Inflammatory macrophage treated with lipopolysaccharide for 1 hour (primary cell): Measurements from ENCODE around the gene FAM107B.
"Not testable (repeated sequence)": the region's sequence is repeated elsewhere in the genome, so short reads cannot be mapped to it uniquely, and the experiment has no call there.

Source experiments
- DNase-seq, 2 donors: peaks; one replicate each; pipeline ENCODE4 v3.0.0-alpha.2; 2020 to 2022

The FAM107B gene

GRCh38 chr10:14774797-14775196, at the start of gene FAM107B:
TSS of gene FAM107B (minus strand) at chr10:14774897. CDS start at chr10:14774663, 234 bp downstream.
- no peak for DNase-seq

GRCh38 chr10:14823966-14824365, 49.3 kb upstream of the FAM107B start:
- no peak for DNase-seq

- peak; percentile 45 to 73 for DNase-seq
These were observed 48.4 kb upstream of the FAM107B start for GRCh38 chr10:14822879-14823755.

- no peak for DNase-seq
These were observed 47.1 kb upstream of the FAM107B start for GRCh38 chr10:14821635-14822375.

GRCh38 chr10:14820775-14821154, 46.1 kb upstream of the FAM107B start:
- DNase-seq: no peak

- no peak for DNase-seq
These were observed 45.5 kb upstream of the FAM107B start for GRCh38 chr10:14820010-14820774.

- not testable (repeated sequence) for DNase-seq
These were observed 42.0 kb upstream of the FAM107B start for GRCh38 chr10:14816717-14817116.

- DNase-seq: no peak
These were observed 41.0 kb upstream of the FAM107B start for GRCh38 chr10:14815681-14816080.

- DNase-seq: no peak
These were observed 37.6 kb upstream of the FAM107B start for GRCh38 chr10:14812271-14812670.

GRCh38 chr10:14810969-14811953, 36.6 kb upstream of the FAM107B start:
- DNase-seq: no peak

- DNase-seq: no peak
These were observed 31.6 kb upstream of the FAM107B start for GRCh38 chr10:14806318-14806717.

- no peak for DNase-seq
These were observed 29.1 kb upstream of the FAM107B start for GRCh38 chr10:14803827-14804226.

GRCh38 chr10:14801723-14802122, 27.0 kb upstream of the FAM107B start:
- no peak for DNase-seq

- no peak for DNase-seq
These were observed 25.7 kb upstream of the FAM107B start for GRCh38 chr10:14800397-14800796.

GRCh38 chr10:14798636-14799035, 23.9 kb upstream of the FAM107B start:
- peak in 1 of 2 donors; percentile 10 for DNase-seq

- DNase-seq: no peak
These were observed 13.2 kb upstream of the FAM107B start for GRCh38 chr10:14787938-14788337.

GRCh38 chr10:14784459-14785055, 9.9 kb upstream of the FAM107B start:
- DNase-seq: no peak

GRCh38 chr10:14782691-14783363, 8.1 kb upstream of the FAM107B start:
- DNase-seq: no peak

GRCh38 chr10:14781763-14782162, 7.1 kb upstream of the FAM107B start:
- DNase-seq: no peak

GRCh38 chr10:14779001-14779651, 4.4 kb upstream of the FAM107B start:
- no peak for DNase-seq
